ENCODE results near the gene NSD1.
A peak's percentile ranks its signal among the peaks of the same experiment; 100 is the strongest.

- TF ChIP-seq CTCF (conservative IDR thresholded peaks at IDR 0.05 in 1 of 2, IDR thresholded peaks at IDR 0.05 in 1 of 2; ENCODE audit: low read depth in 1 of 2, low read length in 2 of 2), result peak; percentile 91 to 94
- TF ChIP-seq EZH2 (IDR thresholded peaks at IDR 0.05; ENCODE audit: low read length, missing control alignments), result no peak
Measured at GRCh38 chr5:177111720-177112394, 21.7 kb upstream of the NSD1 start.

Data from fibroblast of lung (primary cell).